Left kidney (tissue), 8 donors: ENCODE data around the gene PCED1A. TPM values are rescaled to one million over a fixed set of nuclear protein-coding genes. Genes with fewer than 3 reads are reported as not detected.

Experiments used
- DNase-seq: peaks from one replicate; pipeline ENCODE4 v3.0.0-alpha.2; 2013
- long read RNA-seq, 8 donors: transcript quantifications; one replicate each; lab custom pipeline, GENCODE V29; 2026
- polyA plus RNA-seq: library from polyadenylated mRNA; unstranded; fragments of 120-200 nt; gene quantifications from one replicate; pipeline ENCODE4 v1.2.1, GENCODE V29; 2013; ENCODE audit not compliant: insufficient read length

The PCED1A gene, protein sequence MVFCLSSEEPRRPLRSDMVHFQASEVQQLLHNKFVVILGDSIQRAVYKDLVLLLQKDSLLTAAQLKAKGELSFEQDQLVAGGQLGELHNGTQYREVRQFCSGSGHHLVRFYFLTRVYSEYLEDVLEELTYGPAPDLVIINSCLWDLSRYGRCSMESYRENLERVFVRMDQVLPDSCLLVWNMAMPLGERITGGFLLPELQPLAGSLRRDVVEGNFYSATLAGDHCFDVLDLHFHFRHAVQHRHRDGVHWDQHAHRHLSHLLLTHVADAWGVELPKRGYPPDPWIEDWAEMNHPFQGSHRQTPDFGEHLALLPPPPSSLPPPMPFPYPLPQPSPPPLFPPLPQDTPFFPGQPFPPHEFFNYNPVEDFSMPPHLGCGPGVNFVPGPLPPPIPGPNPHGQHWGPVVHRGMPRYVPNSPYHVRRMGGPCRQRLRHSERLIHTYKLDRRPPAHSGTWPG
- polyA plus RNA-seq, result 56.3 TPM
- long read RNA-seq, donor 1, transcript PCED1A-202 (8 exons, 2,016 nt), result major isoform, 7 of 171 reads
- long read RNA-seq, donor 1, partial matches to known transcripts, result 163 of 171 reads
- long read RNA-seq, donor 1, other reads (novel, unspliced or antisense), result 0 of 171 reads
- long read RNA-seq, donor 2, partial matches to known transcripts, result 22 of 26 reads
- long read RNA-seq, donor 2, other reads (novel, unspliced or antisense), result 0 of 26 reads
- long read RNA-seq, donor 3, partial matches to known transcripts, result 112 of 118 reads
- long read RNA-seq, donor 3, other reads (novel, unspliced or antisense), result 5 of 118 reads
- long read RNA-seq, donor 4, partial matches to known transcripts, result 13 of 14 reads
- long read RNA-seq, donor 4, other reads (novel, unspliced or antisense), result 0 of 14 reads
- long read RNA-seq, donor 5, transcript PCED1A-202 (8 exons, 2,016 nt), result major isoform, 9 of 56 reads
- long read RNA-seq, donor 5, partial matches to known transcripts, result 41 of 56 reads
- long read RNA-seq, donor 5, other reads (novel, unspliced or antisense), result 6 of 56 reads
- long read RNA-seq, donor 6, partial matches to known transcripts, result 154 of 168 reads
- long read RNA-seq, donor 6, other reads (novel, unspliced or antisense), result 9 of 168 reads
- long read RNA-seq, donor 7, transcript PCED1A-202 (8 exons, 2,016 nt), result major isoform, 7 of 216 reads
- long read RNA-seq, donor 7, partial matches to known transcripts, result 181 of 216 reads
- long read RNA-seq, donor 7, other reads (novel, unspliced or antisense), result 28 of 216 reads
- long read RNA-seq, donor 8, partial matches to known transcripts, result 15 of 16 reads
- long read RNA-seq, donor 8, other reads (novel, unspliced or antisense), result 0 of 16 reads

DNA sequence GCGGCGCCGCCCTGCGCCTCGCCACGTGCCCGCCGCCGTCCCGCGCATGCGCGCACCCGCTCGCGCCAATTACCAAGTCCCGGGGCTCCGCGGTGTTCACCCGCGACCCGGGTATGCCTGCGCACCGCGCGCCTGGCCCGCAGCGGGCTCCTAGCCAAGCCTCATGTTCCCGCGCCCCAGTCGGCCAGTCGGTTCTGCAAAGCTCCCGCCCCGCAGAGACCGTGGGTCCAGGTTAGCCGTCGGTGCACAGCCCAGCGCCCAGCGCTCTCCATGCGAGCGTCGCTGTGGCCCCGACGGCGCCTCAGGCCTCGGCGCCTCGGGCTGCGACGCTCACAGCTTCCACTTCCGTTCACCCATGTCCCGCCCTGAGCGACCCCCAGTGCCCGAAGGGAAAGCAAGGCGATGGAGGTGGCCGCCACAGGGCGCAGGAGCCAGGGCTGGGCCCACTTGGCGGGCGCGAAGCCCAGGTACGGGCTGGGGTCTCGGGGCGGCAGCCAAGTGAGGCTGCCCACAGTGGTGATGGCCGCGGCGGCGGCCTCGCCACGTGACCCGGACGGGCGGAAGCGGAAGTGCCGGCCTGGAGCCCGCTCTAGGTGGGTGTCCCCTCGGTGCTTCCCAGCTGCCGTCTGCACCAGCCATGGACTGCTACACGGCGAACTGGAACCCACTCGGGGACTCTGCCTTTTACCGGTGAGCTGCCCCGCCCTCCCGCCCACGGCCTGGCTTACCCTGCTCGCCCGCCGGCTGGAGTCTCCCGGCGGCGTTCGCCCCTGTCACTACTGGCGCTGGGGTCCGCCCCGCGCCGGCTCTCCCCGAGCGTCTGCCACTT is at the start of gene PCED1A, which contains the start of gene VPS16:
Gene PCED1A (minus strand): TSS at position 518 of the 829 bp plus-strand sequence. CDS start 743 bp downstream, outside the sequence.
Gene VPS16 (plus strand): TSS at position 608 of the 829 bp plus-strand sequence. CDS start 30 bp downstream, at position 638.
- DNase-seq, result peak; percentile 85

GRCh38 chr20:2889797-2890196 is 49.3 kb upstream of the PCED1A start:
- no peak for DNase-seq

DNA sequence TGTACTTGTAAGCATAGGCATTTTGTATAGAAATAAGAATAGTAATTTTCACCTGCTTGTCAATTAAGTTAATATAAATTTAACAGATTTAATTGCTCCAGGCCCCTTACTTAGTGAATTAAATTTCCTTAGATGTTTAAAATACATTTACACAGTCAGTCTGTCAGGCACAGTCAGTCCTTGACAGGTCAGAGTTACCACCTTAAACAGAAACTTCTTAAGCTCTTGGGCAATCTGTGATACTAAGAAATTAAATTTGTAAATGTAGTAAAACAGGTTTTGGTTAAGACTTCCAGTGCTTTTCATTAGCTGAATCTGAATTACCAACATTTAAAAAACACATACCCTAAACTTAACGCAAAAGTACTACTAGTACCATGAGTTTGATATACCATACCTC is 48.8 kb upstream of the PCED1A start:
- DNase-seq, result no peak

GRCh38 chr20:2888224-2888955 is 47.9 kb upstream of the PCED1A start:
- DNase-seq, result no peak

- DNase-seq, result no peak
These were observed 47.3 kb upstream of the PCED1A start for GRCh38 chr20:2887715-2888114.

DNA sequence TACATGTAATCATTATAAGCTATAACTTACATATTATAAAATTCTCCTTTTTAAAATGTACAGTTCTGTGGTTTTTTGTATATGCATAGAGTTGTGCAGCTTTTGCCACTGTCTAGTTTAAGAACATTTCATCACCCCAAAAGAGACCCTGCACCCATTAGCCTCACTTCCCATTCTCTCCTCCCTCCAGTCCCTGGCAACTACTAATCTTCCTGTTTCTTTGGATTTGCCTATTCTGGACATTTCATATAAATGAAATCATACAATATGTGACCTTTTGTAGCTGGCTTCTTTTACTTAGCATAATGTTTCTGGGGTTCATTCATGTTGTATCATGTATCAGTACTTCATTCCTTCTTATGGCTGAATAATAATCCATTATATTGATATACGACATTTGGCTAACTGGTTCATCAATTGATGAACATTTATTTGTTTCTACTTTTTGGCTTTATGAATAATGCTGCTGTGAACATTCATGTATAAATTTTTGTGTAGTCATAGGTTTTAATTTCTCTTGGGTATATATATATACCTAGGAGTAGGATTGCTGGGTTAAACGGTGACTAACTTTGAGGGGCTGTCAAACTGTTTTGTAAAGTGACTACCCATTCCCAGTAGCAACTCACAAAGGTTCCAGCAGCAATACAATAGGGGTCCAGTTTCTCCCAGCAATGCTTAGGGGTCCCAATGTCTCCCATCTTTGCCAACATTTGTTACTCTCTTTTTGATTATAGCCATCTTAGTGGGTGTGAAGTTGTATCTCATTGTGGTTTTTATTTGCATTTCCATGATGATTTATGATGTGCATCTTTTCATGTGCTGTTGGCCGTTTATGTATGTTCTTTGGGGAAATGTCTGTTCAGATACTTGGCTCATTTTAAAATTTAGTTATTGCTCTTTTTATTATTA is 43.5 kb upstream of the PCED1A start:
- no peak for DNase-seq

- no peak for DNase-seq
These were observed 40.2 kb upstream of the PCED1A start for GRCh38 chr20:2880650-2881049.

DNA sequence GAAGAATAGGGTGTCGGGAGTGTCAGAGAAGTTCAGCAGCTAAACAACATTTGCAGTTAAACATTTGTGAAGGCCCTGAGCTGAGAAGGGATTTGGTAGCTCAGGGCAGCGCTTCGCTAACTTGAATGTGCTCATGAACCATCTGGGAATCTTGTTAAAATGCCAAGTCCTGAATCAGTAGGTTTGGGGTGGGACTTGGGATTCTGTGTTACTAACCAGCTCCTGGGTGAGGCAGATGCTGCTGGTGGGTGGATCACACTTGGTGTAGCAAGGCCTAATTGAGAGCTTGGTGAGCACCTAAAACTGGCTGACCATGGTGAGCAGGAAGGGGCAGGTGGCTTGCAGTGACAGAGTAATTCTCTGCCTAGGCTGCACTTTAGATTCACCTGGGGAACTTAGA is 38.7 kb upstream of the PCED1A start:
- no peak for DNase-seq

DNA sequence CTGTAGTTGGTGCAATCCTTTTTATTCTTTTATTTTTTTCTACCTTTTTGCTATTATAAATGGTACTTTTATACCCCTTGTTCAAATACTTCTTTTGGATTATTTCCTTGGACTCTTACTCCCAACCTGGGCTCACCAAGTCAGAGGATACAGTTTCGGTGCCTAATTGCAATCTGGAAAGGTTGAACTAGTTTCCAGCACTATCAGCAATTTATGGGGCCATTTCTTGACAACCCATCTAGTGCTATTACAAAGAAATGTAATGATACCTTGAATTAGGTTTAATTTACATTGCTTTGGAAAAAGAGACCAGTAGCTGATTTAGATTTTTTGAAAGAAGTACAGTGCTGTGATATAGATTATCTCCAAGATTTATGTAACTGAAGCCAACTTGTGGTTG is 38.1 kb upstream of the PCED1A start:
- DNase-seq, result no peak

- no peak for DNase-seq
These were observed 35.3 kb upstream of the PCED1A start for GRCh38 chr20:2875690-2876203.

DNA sequence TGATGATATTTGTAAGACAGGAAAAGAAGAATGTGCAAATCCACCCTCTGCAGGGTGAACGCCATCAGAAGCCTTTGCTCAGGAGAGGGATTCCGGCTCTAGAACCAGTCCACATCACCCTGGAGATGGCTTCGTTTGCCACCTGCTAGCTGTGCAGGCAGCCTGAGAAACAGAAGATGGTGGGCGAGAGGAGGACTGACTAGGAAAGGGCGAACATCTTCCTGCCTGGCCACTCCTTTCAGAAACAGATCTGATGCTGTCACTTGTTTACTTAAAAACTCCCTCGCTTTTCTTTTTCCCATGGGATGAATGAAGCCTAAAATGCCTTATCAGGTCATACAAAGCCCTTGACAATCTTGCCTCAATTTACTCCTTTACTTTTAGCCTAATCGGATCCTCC is 34.0 kb upstream of the PCED1A start:
- DNase-seq, result no peak

DNA sequence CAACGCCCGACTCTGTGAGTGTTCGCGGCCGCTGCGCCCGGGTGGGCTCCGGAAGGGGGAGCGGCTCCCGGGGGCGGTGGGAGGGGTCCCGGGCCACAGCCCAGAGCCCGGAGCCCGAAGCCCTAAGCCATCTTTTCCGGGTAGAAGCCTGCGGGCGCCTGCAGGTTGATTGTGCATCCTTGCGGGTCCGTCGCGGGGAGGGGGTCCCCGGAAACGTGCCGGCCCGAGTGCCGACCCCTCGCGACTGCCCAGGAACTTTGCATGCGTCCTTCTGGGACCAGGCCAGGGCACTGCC is 33.2 kb upstream of the PCED1A start:
- DNase-seq, result peak; percentile 55

DNA sequence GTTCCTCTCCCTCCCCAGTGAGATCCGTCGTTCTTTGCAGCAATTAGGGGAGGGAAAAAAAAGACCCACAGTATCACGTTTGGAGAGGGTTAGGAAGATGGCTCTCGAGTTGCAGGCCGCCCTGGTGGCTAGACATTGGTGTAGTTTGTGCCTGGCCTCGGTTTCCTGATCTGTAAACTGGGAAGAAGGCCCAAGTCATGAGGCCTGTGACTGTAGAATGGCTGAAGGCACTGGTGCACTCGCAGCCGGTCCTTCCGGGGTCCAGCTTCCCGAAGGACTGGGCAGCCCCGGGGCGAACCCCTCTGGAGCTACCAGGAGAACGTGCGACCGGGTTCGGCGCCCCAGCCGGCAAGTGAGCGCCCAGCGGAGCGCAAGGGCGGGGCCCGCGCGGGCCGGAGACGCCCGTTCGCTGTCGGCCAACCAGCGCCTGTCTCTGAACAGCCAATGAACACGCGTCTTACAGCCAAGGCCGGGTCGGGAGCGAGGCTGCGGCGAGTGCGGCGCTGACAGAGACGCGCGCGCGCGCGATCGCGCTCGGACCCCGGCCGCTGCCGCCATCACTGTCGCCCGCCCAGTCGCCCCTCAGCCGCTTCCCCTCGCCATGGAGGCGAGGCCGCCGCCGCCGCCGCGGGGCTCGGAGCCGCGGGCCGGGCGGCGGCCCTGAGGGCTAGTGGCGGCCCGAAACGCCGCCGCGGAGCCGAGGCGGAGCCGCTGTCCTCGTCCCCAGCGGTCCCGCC is 32.7 kb upstream of the PCED1A start, which contains the start of gene PTPRA:
Gene PTPRA (plus strand): TSS at position 472 of the 737 bp plus-strand sequence. CDS start 90,797 bp downstream, outside the sequence.
- DNase-seq, result peak; percentile 90

GRCh38 chr20:2872459-2873009 is 32.1 kb upstream of the PCED1A start:
- no peak for DNase-seq

GRCh38 chr20:2871661-2872458 is 31.4 kb upstream of the PCED1A start:
- no peak for DNase-seq

- no peak for DNase-seq
These were observed 30.6 kb upstream of the PCED1A start for GRCh38 chr20:2871111-2871465.

DNA sequence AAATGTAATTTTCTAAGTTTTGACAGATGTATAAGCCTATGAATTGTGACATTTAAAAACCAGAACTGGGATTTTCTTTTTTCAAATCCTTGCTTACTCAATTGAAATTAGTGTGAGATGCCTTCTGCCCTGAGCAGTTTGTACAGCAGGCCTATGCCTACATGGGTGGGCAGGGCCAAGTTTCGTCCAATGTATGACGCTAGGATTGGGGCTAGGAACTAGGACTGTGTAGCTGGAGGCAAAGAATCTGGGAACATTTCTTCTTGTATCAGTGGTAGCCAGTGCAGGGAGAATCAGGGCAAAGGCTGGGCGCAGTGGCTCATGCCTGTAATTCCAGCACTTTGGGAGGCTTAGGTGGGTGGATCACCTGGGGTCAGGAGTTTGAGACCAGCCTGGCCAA is 28.9 kb upstream of the PCED1A start:
- no peak for DNase-seq
